Measurements from ENCODE around the gene GPR152. TPM values are rescaled to one million over a fixed set of nuclear protein-coding genes. Genes with fewer than 3 reads are reported as not detected.

Gene GPR152
- total RNA-seq, 4 donors from 2014 or later = not detected

DNA sequence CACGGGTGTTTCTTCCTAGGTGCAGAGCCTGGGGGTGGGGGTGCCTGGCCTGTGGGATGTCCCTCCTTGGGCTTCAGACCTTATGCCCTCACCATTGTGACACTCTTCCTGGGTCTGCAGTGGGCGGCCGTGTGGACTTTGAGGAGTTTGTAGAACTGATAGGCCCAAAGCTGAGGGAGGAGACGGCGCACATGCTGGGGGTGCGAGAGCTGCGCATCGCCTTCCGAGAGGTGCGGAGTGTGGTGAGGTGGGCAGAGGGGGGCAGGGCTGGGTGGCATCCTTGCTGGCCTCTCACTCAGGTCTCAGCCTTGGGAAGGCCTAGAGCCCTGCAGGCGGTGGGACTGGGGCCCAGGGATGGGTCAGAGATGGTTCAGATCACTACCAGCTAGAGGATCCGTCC is 4.9 kb upstream of the GPR152 start:
- DNase-seq (ENCODE audit: low spot score) = no peak
- ATAC-seq (ENCODE audit: low FRiP score) = no peak
- TF ChIP-seq, protein P1, sequence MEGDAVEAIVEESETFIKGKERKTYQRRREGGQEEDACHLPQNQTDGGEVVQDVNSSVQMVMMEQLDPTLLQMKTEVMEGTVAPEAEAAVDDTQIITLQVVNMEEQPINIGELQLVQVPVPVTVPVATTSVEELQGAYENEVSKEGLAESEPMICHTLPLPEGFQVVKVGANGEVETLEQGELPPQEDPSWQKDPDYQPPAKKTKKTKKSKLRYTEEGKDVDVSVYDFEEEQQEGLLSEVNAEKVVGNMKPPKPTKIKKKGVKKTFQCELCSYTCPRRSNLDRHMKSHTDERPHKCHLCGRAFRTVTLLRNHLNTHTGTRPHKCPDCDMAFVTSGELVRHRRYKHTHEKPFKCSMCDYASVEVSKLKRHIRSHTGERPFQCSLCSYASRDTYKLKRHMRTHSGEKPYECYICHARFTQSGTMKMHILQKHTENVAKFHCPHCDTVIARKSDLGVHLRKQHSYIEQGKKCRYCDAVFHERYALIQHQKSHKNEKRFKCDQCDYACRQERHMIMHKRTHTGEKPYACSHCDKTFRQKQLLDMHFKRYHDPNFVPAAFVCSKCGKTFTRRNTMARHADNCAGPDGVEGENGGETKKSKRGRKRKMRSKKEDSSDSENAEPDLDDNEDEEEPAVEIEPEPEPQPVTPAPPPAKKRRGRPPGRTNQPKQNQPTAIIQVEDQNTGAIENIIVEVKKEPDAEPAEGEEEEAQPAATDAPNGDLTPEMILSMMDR (IDR thresholded peaks at IDR 0.05) = no peak

DNA sequence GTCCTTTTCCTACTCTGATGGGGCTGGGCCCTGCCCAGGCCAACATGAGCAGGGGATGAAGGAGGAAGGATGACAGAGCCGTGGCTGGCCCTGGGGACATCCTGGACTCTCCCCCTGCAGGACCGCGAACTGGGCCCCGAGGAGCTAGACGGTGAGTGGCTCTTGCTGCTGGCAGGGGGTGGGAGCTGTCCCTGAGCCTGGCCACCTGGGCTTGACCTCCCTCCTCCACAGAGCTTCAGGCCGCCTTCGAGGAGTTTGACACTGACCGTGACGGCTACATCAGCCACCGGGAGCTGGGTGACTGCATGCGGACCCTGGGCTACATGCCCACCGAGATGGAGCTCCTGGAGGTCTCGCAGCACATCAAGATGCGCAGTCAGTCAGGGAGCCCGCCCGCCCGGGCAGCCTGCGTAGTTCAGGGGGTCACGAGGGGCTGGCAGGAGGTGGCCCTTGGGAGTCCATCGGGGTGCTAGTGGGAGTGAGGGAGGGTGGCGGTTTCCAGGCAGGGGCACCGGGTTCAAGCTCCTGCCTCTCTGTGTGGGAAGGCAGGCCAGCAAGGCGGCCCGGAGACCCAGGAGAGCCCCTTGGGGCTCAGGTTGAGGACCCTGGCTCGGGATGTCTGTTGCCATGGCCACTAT is 3.7 kb upstream of the GPR152 start:
- DNase-seq (ENCODE audit: low spot score) (no peak), ATAC-seq (ENCODE audit: low FRiP score) (no peak)
- TF ChIP-seq, protein P1 (IDR thresholded peaks at IDR 0.05) = no peak

DNA sequence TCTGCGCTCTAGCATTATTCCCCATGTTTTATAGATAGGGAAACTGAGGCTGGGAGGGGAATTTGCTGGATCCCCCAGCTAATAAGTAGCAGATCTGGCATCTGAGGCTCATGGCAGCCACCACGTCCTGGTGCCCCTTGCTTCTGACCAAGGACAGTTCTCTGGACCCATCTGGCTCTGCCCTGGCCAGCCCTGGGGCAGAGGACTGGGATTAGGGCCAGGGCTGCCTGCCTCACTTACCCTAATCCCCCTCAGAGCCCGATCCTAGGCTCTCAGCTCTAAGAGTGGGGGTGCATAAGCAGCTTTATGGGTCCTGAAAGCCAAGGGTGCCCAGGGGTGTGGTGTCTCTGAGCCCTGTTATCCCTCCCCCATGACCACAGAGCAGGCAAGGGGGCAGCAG is 2.5 kb upstream of the GPR152 start, which contains the start of gene CABP4:
Gene CABP4, plus strand, starts transcription at position 301 of the 400 bp plus-strand sequence. Its CDS starts 70 bp downstream, at position 371.
- TF ChIP-seq, protein P1 (IDR thresholded peaks at IDR 0.05) = no peak
- ATAC-seq (ENCODE audit: low FRiP score) = no peak
- DNase-seq (ENCODE audit: low spot score) = no peak

DNA sequence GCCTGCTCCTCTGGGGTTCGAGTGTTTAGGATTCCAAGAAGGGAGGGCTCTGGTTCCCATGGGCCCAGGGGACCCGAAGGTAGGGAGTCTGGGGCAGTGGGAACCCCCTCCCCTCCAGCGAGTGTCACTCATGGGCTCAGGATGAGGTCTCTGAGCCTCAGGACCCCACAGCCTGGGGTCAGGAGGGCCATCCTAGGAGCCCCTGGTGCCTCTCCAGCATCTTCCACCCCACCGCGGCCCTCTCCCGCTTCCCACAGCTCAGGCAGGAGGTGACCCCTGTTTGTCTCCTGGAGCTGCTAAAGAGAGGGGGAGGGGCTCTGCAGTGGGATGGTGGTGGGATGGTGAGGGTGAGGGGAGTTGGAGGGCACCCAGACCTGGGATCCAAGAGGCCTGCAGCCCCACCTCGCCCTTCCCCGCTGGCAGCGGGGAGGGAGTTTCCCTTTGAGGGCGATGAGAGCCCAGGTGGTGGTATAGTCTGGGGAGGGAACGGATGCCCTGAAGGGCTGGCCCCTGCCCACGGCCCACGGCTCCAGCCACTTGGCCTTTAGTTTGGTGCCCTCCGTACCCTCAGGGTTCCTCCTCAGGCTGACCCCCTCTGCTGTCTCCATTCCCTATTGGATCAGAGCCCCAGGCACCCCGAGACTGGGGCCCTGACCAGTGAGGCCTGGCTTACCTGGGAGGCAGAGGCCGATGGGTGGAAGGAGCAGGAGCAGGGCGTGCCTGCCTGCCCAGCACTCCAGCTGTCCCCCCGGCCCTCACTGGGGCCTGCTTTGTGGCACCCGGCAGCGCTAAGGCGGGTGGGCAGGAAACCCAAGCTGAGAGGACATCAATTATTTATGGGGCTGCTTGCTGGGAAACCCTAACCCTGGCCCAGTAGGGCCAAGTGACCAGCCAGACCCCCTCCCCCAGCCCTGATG is 1.5 kb upstream of the GPR152 start:
- ATAC-seq (ENCODE audit: low FRiP score) = no peak
- DNase-seq (ENCODE audit: low spot score) = no peak
- TF ChIP-seq, protein P1 (IDR thresholded peaks at IDR 0.05) = no peak

DNA sequence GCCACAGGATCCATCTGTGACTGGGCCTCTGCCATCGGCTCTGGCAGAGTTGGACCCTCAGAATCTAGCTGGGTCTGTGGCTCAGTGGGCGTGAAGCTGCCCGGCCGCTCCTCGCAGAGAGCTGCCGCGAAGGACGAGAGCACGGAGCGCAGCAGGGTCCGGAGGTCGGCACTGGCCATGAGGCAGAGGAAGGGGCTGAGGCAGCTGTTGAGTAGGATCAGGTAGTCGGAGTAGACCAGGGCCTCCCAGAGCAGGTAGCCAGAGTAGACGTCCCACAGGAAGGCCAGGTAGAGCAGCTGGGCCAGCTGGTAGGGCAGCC is 912 bp downstream of the GPR152 start:
- DNase-seq (ENCODE audit: low spot score) (no peak), ATAC-seq (ENCODE audit: low FRiP score) (no peak)
- TF ChIP-seq, protein P1 (IDR thresholded peaks at IDR 0.05) = no peak

DNA sequence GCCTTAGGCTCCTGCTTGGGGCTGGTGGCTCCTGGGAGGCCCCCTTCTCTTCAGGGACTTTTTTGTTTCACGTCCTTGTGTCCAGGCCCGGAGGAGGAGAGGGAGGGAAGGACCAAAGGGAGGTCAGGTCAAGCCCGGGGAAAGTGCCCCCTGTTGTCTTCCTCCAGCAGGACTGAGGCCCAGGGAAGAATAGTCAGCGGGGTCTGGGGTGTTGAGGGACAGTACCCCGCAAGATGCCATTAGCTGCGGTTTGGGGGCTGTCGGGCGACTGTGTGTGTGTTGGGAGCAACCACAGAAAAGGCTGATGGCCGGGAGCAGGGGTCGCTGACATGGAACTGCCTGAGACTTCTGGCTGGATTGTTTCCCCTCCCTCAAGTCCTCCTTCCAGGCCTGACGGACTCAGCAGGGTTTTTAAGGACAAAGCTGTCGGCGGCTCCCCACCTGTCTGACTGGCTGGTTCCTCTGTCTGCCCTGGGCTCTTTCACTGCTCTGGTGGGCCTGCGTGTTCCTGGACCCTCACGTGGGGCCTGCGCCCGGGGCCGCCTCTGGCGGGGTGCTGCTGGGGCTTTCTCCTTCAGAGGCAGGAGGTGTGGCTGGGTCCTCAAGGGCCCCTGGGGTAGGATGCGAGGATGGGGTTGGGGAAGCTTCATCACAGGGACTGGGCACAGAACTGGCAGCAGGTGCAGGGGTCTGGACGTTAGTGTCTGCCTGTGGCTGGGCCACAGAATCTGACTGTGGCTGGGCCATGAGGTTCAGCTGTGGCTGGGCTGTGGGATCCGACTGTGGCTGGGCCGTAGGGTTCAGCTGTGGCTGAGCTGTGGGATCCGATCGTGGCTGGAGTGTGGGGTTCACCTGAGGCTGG is 1.5 kb downstream of the GPR152 start:
- TF ChIP-seq, protein P1 (IDR thresholded peaks at IDR 0.05) = no peak
- DNase-seq (ENCODE audit: low spot score) (no peak), ATAC-seq (ENCODE audit: low FRiP score) (no peak)

Data from omental fat pad (tissue), 4 donors.